IMR-90 (cell line): ENCODE data around the gene WARS2. TPM values are rescaled to one million over a fixed set of nuclear protein-coding genes. Genes with fewer than 3 reads are reported as not detected.

Experiments
- ATAC-seq: fragments of 200-7000 bp; cut with Tn5 transposase; 2 replicates; pipeline ENCODE4 v1.9.1; 2020; ENCODE audit warnings: low read depth, mild to moderate bottlenecking, moderate library complexity
- BruUV-seq: library from RNA; stranded (reverse); fragments of 400-500 nt; replicated peaks from 2 replicates; lab custom pipeline; 2021; lab: Mats Ljungman, UMichigan
- CTCF ChIA-PET: fragments of 300-600 bp; formaldehyde crosslinking; extraction: SDS; loops from one replicate; lab custom pipeline; 2021; ENCODE audit warnings: antibody characterized with exemption; lab: Yijun Ruan, JAX
- POLR2A ChIA-PET: fragments of 300-600 bp; sonication (Branson Sonifier 250); formaldehyde crosslinking; loops from one replicate; lab custom pipeline; 2022; ENCODE audit warnings: antibody characterized with exemption; ENCODE audit not compliant: unreplicated experiment; lab: Charles Lee
- DNase-seq: peaks from one replicate; pipeline ENCODE4 v3.0.0; 2013
- H2AFZ ChIP-seq: replicated peaks from 2 replicates; pipeline ENCODE3; 2013; ENCODE audit warnings: low read length, mild to moderate bottlenecking; ENCODE audit not compliant: poor library complexity
- H2AK5ac ChIP-seq: 2 replicates; pipeline ENCODE4 v1.6.1; 2013; ENCODE audit warnings: low read depth, low read length, inconsistent platforms
- H2AK9ac ChIP-seq: replicated peaks from 2 replicates; pipeline ENCODE3; 2013; ENCODE audit warnings: mild to moderate bottlenecking, low read depth, low read length, moderate library complexity; ENCODE audit not compliant: poor library complexity
- H2BK120ac ChIP-seq: 2 replicates; pipeline ENCODE4 v1.6.1; 2013; ENCODE audit warnings: low read depth, low read length, inconsistent platforms
- H2BK15ac ChIP-seq: 3 replicates; pipeline ENCODE4 v1.6.1; 2013; ENCODE audit warnings: low read depth, low read length, inconsistent platforms
- H2BK20ac ChIP-seq: 2 replicates; pipeline ENCODE4 v1.6.1; 2013; ENCODE audit warnings: low read depth, mild to moderate bottlenecking, inconsistent platforms, low read length, moderate library complexity
- H2BK5ac ChIP-seq: 2 replicates; pipeline ENCODE4 v1.6.1; 2013; ENCODE audit warnings: mild to moderate bottlenecking, low read depth, low read length, inconsistent platforms; ENCODE audit not compliant: poor library complexity, severe bottlenecking
- H3K14ac ChIP-seq: replicated peaks from 2 replicates; pipeline ENCODE4 v1.6.1; 2013; ENCODE audit warnings: low read depth, low read length, inconsistent platforms
- H3K18ac ChIP-seq: 2 replicates; pipeline ENCODE4 v1.6.1; 2013; ENCODE audit warnings: low read depth, low read length, control low read depth
- H3K23ac ChIP-seq: 2 replicates; pipeline ENCODE4 v1.6.1; 2013; ENCODE audit warnings: low read depth, low read length, inconsistent platforms
- H3K27ac ChIP-seq: 2 replicates; pipeline ENCODE4 v1.5.1; 2013; ENCODE audit warnings: mild to moderate bottlenecking, control low read depth, low read length; ENCODE audit not compliant: insufficient read depth
- H3K27me3 ChIP-seq: 2 replicates; pipeline ENCODE4 v1.6.1; 2013; ENCODE audit warnings: low read length; ENCODE audit not compliant: control insufficient read depth, insufficient read depth
- H3K36me3 ChIP-seq: 2 replicates; pipeline ENCODE4 v1.6.1; 2013; ENCODE audit warnings: low read length, mixed read lengths; ENCODE audit not compliant: control insufficient read depth, insufficient read depth
- H3K4ac ChIP-seq: 2 replicates; pipeline ENCODE4 v1.6.1; 2013; ENCODE audit warnings: low read depth, low read length, inconsistent platforms
- H3K4me1 ChIP-seq: 2 replicates; pipeline ENCODE4 v1.6.1; 2013; ENCODE audit warnings: low read length, mixed read lengths; ENCODE audit not compliant: control insufficient read depth, insufficient read depth
- H3K4me2 ChIP-seq: 2 replicates; pipeline ENCODE4 v1.6.1; 2013; ENCODE audit warnings: low read depth, mild to moderate bottlenecking, control low read depth, low read length, moderate library complexity
- H3K4me3 ChIP-seq: 2 replicates; pipeline ENCODE4 v1.5.1; 2013; ENCODE audit warnings: low read depth, mild to moderate bottlenecking, control low read depth, low read length, moderate library complexity; ENCODE audit not compliant: insufficient read depth
- H3K56ac ChIP-seq: 2 replicates; pipeline ENCODE4 v1.6.1; 2013; ENCODE audit warnings: low read length, inconsistent platforms; ENCODE audit not compliant: insufficient read depth; ENCODE audit errors: extremely low read depth
- H3K79me1 ChIP-seq, 2 experiments: 2 replicates each; pipeline ENCODE4 v1.6.1; 2013; ENCODE audit warnings: low read length in 2 of 2, inconsistent platforms in 1 of 2, low read depth in 1 of 2
- H3K9ac ChIP-seq: 2 replicates; pipeline ENCODE4 v1.6.1; 2013; ENCODE audit warnings: low read depth, low read length, control low read depth
- H3K9me1 ChIP-seq: 2 replicates; pipeline ENCODE4 v1.6.1; 2013; ENCODE audit warnings: low read length, inconsistent platforms; ENCODE audit not compliant: insufficient read depth
- H3K9me3 ChIP-seq: 2 replicates; pipeline ENCODE4 v1.6.1; 2013; ENCODE audit warnings: low read length; ENCODE audit not compliant: control insufficient read depth, insufficient read depth
- H4K20me1 ChIP-seq: 2 replicates; pipeline ENCODE4 v1.6.1; 2013; ENCODE audit warnings: low read length, inconsistent platforms; ENCODE audit not compliant: insufficient read depth
- H4K5ac ChIP-seq: 2 replicates; pipeline ENCODE4 v1.6.1; 2013; ENCODE audit warnings: mild to moderate bottlenecking, low read depth, low read length, control low read depth
- H4K8ac ChIP-seq, 2 experiments: 2 replicates each; pipeline ENCODE4 v1.6.1; 2013; ENCODE audit warnings: low read depth in 2 of 2, low read length in 2 of 2, control low read depth in 1 of 2, inconsistent platforms in 1 of 2
- H4K91ac ChIP-seq: 2 replicates; pipeline ENCODE4 v1.6.1; 2013; ENCODE audit warnings: low read depth, low read length, inconsistent platforms; ENCODE audit not compliant: insufficient read depth
- CTCF ChIP-seq: conservative IDR thresholded peaks from 2 replicates; pipeline ENCODE4 v1.5.1; 2012; ENCODE audit warnings: mild to moderate bottlenecking, low read depth, low read length, improper control_type of control experiment
- USF2 ChIP-seq: fragments of 150-350 bp; IDR thresholded peaks from 2 replicates; pipeline ENCODE4 v1.6.1; 2017; ENCODE audit warnings: mild to moderate bottlenecking, antibody characterized with exemption, low read length, low read depth
- WGBS, 2 experiments: methylation state at CpG; one replicate each; pipeline versions ENCODE4 v1.1.5 to v1.1.7; 2013; ENCODE audit warnings: missing lambda C conversion rate in 2 of 2; ENCODE audit not compliant: insufficient read length in 1 of 2; ENCODE audit errors: extremely low coverage in 2 of 2; 5-methylcytosine and 5-hydroxymethylcytosine counted together
- dilution Hi-C: fragments of 300-500 bp; cut with HindIII; formaldehyde crosslinking; loops from one replicate; pipeline ENCODE4 v1.14.3; 2018; ENCODE audit warnings: low sequenced_read_pairs; ENCODE audit not compliant: unreplicated experiment
- in situ Hi-C: fragments of 300-500 bp; cut with MboI; formaldehyde crosslinking; loops from 3 replicates; pipeline ENCODE4 v1.14.3; 2019; ENCODE audit warnings: low sequenced_read_pairs, inconsistent platforms, mixed read lengths
- intact Hi-C: fragments of 100-400 bp; cut with micrococcal nuclease; formaldehyde crosslinking; loops from 2 replicates; pipeline ENCODE4 v1.10.0; 2022
- polyA plus RNA-seq, 3 experiments: library from polyadenylated mRNA; depleted of rRNA; stranded (reverse); fragments of >200 nt; gene quantifications; 2 replicates each; pipeline ENCODE4 v1.2.3, GENCODE V29; 2012; ENCODE audit warnings: low replicate concordance in 1 of 3
- total RNA-seq: library from RNA; depleted of rRNA; stranded (reverse); fragments of >200 nt; gene quantifications from 2 replicates; pipeline ENCODE4 v1.2.3, GENCODE V29; 2012

WARS2 gene
- total and polyA plus RNA-seq, 2 of the 4 experiments (the other 2 are of a cell fraction) = 5.7 to 20.3 TPM

GRCh38 chr1:119053917-119054316, 86.5 kb downstream of the WARS2 start:
- H2AK9ac ChIP-seq = no peak overlapping the region
- no peak overlapping the region for H2BK15ac ChIP-seq
- H3K4me2 ChIP-seq = no peak overlapping the region
- H3K14ac ChIP-seq = no peak overlapping the region
- no TSS peak for BruUV-seq
- H3K27me3 ChIP-seq = no peaks in the 10 kb centered on the region
- no peaks in the 10 kb centered on the region for H3K36me3 ChIP-seq
- H2BK20ac ChIP-seq = no peak overlapping the region
- no peak overlapping the region for H3K4me3 ChIP-seq
- intact Hi-C loops (no loop called here), in situ Hi-C loops (no loop called here), dilution Hi-C loops (no loop called here)
- no peak overlapping the region for H2AFZ ChIP-seq
- no peak for ATAC-seq
- H2BK5ac ChIP-seq = no peak overlapping the region
- H3K4ac ChIP-seq = no peak overlapping the region
- H4K91ac ChIP-seq = no peak overlapping the region
- H3K4me1 ChIP-seq = no peaks in the 10 kb centered on the region
- TF ChIP-seq CTCF (no peak), USF2 (no peak)
- H3K18ac ChIP-seq = no peak overlapping the region
- no peak overlapping the region for H3K9ac ChIP-seq
- WGBS, 2 experiments = no CpG with 5 or more reads among the region's 1 CpG
- no peak overlapping the region for H3K56ac ChIP-seq
- DNase-seq = no peak
- ChIA-PET CTCF (no interaction called here), POLR2A (no interaction called here)
- no peak overlapping the region for H2BK120ac ChIP-seq
- H4K20me1 ChIP-seq = no peaks in the 10 kb centered on the region
- no peaks in the 10 kb centered on the region for H3K9me3 ChIP-seq
- H3K27ac ChIP-seq = no peak overlapping the region
- H3K79me1 ChIP-seq = no peaks in the 10 kb centered on the region
- no peak overlapping the region for H3K23ac ChIP-seq
- no peak overlapping the region for H4K8ac ChIP-seq
- H3K9me1 ChIP-seq = no peaks in the 10 kb centered on the region
- no peak overlapping the region for H2AK5ac ChIP-seq
- no peak overlapping the region for H4K5ac ChIP-seq
